ENCODE measurements around the gene KLHL17. TPM values are rescaled to one million over a fixed set of nuclear protein-coding genes. Genes with fewer than 3 reads are reported as not detected.
A peak's percentile ranks its signal among the peaks of the same experiment; 100 is the strongest.

KLHL17 gene
- total and polyA plus RNA-seq, 9 of the 15 experiments (the other 6 are each of a cell fraction or from before 2014, with no cell fraction given): 0.14 to 84.8 (median 13.0) TPM

DNA sequence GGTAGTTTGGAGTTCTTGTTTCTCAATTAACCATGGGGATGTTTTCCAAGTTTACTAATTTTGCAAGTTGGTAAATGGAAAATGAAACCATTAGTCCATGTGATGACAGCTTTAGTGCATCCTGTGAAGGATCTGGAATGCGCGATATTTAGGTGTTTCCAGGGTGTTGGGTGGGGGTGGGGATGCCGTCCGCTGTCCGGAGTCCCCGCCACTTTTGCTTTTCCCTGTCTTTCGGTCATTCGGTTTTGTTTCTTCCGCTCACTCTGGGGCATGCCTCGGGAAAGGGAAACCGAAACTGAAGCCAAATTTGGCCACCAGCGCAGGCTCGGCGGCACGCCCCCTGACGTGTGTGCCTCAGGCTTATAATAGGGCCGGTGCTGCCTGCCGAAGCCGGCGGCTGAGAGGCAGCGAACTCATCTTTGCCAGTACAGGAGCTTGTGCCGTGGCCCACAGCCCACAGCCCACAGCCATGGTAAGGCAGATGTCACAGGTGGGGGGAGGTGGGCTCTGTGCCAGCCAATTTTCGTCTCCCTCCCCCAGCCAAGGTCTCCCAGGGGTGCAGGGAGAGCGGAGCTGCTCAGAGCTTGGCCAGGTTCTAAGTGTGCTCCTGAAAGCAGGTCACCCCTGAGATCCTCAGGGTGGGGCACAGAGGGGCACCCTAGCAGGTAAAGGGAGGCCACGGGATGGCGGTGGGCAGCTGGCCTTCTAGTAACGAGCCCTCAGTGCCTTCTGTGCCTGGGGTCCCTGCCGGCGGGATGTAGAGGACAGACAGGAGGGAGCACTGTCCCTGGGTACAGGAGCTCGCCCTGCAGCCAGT lies 52.9 kb downstream of the KLHL17 start, which contains the start of gene ISG15 (continued):
- TF ChIP-seq TSHZ1 (CRISPR knock-in tag; IDR thresholded peaks at IDR 0.05) (no peak), RUNX1 (IDR thresholded peaks at IDR 0.05; ENCODE audit: low read depth) (no peak), ETV1 (tag; conservative IDR thresholded peaks at IDR 0.05; ENCODE audit: low read depth) (peak; percentile 90), ZNF175 (CRISPR knock-in tag; IDR thresholded peaks at IDR 0.05; ENCODE audit: low read depth) (no peak), BCLAF1 (IDR thresholded peaks at IDR 0.05; ENCODE audit: borderline replicate concordance in 1 of 2, control insufficient read depth in 1 of 2, low read depth in 2 of 2, low read length in 1 of 2) (no peak), PHF21A (IDR thresholded peaks at IDR 0.05; ENCODE audit: borderline replicate concordance, low read depth) (no peak), HDGF (IDR thresholded peaks at IDR 0.05) (no peak), NFATC3 (IDR thresholded peaks at IDR 0.05) (no peak), SMAD2 (IDR thresholded peaks at IDR 0.05; ENCODE audit: low read depth, low read length) (no peak)
- TF ChIP-seq, protein P1, sequence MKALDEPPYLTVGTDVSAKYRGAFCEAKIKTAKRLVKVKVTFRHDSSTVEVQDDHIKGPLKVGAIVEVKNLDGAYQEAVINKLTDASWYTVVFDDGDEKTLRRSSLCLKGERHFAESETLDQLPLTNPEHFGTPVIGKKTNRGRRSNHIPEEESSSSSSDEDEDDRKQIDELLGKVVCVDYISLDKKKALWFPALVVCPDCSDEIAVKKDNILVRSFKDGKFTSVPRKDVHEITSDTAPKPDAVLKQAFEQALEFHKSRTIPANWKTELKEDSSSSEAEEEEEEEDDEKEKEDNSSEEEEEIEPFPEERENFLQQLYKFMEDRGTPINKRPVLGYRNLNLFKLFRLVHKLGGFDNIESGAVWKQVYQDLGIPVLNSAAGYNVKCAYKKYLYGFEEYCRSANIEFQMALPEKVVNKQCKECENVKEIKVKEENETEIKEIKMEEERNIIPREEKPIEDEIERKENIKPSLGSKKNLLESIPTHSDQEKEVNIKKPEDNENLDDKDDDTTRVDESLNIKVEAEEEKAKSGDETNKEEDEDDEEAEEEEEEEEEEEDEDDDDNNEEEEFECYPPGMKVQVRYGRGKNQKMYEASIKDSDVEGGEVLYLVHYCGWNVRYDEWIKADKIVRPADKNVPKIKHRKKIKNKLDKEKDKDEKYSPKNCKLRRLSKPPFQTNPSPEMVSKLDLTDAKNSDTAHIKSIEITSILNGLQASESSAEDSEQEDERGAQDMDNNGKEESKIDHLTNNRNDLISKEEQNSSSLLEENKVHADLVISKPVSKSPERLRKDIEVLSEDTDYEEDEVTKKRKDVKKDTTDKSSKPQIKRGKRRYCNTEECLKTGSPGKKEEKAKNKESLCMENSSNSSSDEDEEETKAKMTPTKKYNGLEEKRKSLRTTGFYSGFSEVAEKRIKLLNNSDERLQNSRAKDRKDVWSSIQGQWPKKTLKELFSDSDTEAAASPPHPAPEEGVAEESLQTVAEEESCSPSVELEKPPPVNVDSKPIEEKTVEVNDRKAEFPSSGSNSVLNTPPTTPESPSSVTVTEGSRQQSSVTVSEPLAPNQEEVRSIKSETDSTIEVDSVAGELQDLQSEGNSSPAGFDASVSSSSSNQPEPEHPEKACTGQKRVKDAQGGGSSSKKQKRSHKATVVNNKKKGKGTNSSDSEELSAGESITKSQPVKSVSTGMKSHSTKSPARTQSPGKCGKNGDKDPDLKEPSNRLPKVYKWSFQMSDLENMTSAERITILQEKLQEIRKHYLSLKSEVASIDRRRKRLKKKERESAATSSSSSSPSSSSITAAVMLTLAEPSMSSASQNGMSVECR (CRISPR knock-in tag; IDR thresholded peaks at IDR 0.05): peak; percentile 97
